ENCODE measurements around the gene NHERF1. TPM values are rescaled to one million over a fixed set of nuclear protein-coding genes. Genes with fewer than 3 reads are reported as not detected.

The NHERF1 gene
- total and polyA plus RNA-seq, 2 of the 4 experiments (the other 2 are of a cell fraction): 3.8 to 11.8 TPM

- no peak overlapping the region for H2AK9ac ChIP-seq (replicated peaks; ENCODE audit: low read depth, low read length, poor library complexity)
- H2BK20ac ChIP-seq (ENCODE audit: low read depth, low read length): no peak overlapping the region
- DNase-seq: no peak
- H3K9me1 ChIP-seq (ENCODE audit: insufficient read depth, low read length): no peaks in the 10 kb centered on the region; the same call in 1 of the 2 replicates
- no peak overlapping the region for H3K14ac ChIP-seq (replicated peaks; ENCODE audit: low read depth, low read length)
- no peak overlapping the region for H2BK120ac ChIP-seq (ENCODE audit: low read depth, low read length)
- no peaks in the 10 kb centered on the region; the same call in 1 of the 2 replicates for H3K4me1 ChIP-seq (ENCODE audit: control insufficient read depth, insufficient read depth, low read length)
- BruUV-seq (replicated peaks): no TSS peak
- H3K27me3 ChIP-seq (ENCODE audit: control insufficient read depth, insufficient read depth, low read length): no peaks in the 10 kb centered on the region
- intact Hi-C loops (cut with micrococcal nuclease) (no loop called here), dilution Hi-C loops (cut with HindIII; ENCODE audit: low sequenced_read_pairs, unreplicated experiment) (no loop called here), in situ Hi-C loops (cut with MboI; ENCODE audit: low sequenced_read_pairs) (no loop called here)
- ChIA-PET CTCF (no interaction called here), POLR2A (ENCODE audit: unreplicated experiment) (no interaction called here)
- H3K56ac ChIP-seq (ENCODE audit: extremely low read depth, insufficient read depth, low read length): no peak overlapping the region
- TF ChIP-seq RAD21 (IDR thresholded peaks at IDR 0.05; ENCODE audit: low read length): no peak
- no peak for TF ChIP-seq CHD1 (IDR thresholded peaks at IDR 0.05; ENCODE audit: low read depth, low read length)
- no peak for TF ChIP-seq MXI1 (IDR thresholded peaks at IDR 0.05; ENCODE audit: borderline replicate concordance, low read depth, low read length)
- TF ChIP-seq RFX5 (IDR thresholded peaks at IDR 0.05; ENCODE audit: low read depth, low read length): no peak
- TF ChIP-seq FOS (IDR thresholded peaks at IDR 0.05; ENCODE audit: low read depth, low read length): no peak
- TF ChIP-seq, protein P1, sequence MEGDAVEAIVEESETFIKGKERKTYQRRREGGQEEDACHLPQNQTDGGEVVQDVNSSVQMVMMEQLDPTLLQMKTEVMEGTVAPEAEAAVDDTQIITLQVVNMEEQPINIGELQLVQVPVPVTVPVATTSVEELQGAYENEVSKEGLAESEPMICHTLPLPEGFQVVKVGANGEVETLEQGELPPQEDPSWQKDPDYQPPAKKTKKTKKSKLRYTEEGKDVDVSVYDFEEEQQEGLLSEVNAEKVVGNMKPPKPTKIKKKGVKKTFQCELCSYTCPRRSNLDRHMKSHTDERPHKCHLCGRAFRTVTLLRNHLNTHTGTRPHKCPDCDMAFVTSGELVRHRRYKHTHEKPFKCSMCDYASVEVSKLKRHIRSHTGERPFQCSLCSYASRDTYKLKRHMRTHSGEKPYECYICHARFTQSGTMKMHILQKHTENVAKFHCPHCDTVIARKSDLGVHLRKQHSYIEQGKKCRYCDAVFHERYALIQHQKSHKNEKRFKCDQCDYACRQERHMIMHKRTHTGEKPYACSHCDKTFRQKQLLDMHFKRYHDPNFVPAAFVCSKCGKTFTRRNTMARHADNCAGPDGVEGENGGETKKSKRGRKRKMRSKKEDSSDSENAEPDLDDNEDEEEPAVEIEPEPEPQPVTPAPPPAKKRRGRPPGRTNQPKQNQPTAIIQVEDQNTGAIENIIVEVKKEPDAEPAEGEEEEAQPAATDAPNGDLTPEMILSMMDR (conservative IDR thresholded peaks at IDR 0.05; ENCODE audit: low read depth, low read length): no peak
- TF ChIP-seq RCOR1 (IDR thresholded peaks at IDR 0.05; ENCODE audit: insufficient replicate concordance, low read length): no peak
- TF ChIP-seq POLR2A (IDR thresholded peaks at IDR 0.05; ENCODE audit: low read depth, low read length): no peak
- TF ChIP-seq NFE2L2 (IDR thresholded peaks at IDR 0.05; ENCODE audit: low read depth, low read length): no peak
- no peak for TF ChIP-seq USF2 (IDR thresholded peaks at IDR 0.05; ENCODE audit: low read depth, low read length)
- no peak for TF ChIP-seq BHLHE40 (IDR thresholded peaks at IDR 0.05; ENCODE audit: low read depth, low read length)
- no peak for TF ChIP-seq MAFK (IDR thresholded peaks at IDR 0.05; ENCODE audit: low read depth, low read length)
- no peak for TF ChIP-seq MAZ (IDR thresholded peaks at IDR 0.05; ENCODE audit: borderline replicate concordance, low read depth, low read length)
- no peak for TF ChIP-seq ELK1 (IDR thresholded peaks at IDR 0.05; ENCODE audit: borderline replicate concordance, low read depth, low read length)
- H2AFZ ChIP-seq (replicated peaks; ENCODE audit: low read length, poor library complexity): no peak overlapping the region
- H2AK5ac ChIP-seq (ENCODE audit: low read depth, low read length): no peak overlapping the region
- H3K4ac ChIP-seq (ENCODE audit: low read depth, low read length): no peak overlapping the region
- H4K5ac ChIP-seq (ENCODE audit: low read depth, low read length): no peak overlapping the region
- no peak overlapping the region for H3K23ac ChIP-seq (ENCODE audit: low read depth, low read length)
- no peak overlapping the region for H4K91ac ChIP-seq (ENCODE audit: insufficient read depth, low read depth, low read length)
- no peak overlapping the region for H3K27ac ChIP-seq (ENCODE audit: insufficient read depth, low read length)
- H3K9me3 ChIP-seq (ENCODE audit: control insufficient read depth, insufficient read depth, low read length): no peaks in the 10 kb centered on the region
- no peak overlapping the region for H3K18ac ChIP-seq (ENCODE audit: low read depth, low read length)
- H3K79me1 ChIP-seq (ENCODE audit: low read depth in 1 of 2, low read length in 2 of 2): peaks cover 5 to 20% of the 10 kb centered on the region in 2 experiments; a peak in 3 of 4 replicates
- H4K8ac ChIP-seq (ENCODE audit: low read depth in 2 of 2, low read length in 2 of 2): no peak overlapping the region
- no peak overlapping the region; the same call in 1 of the 2 replicates for H3K9ac ChIP-seq (ENCODE audit: low read depth, low read length)
- H2BK5ac ChIP-seq (ENCODE audit: low read depth, low read length, poor library complexity, severe bottlenecking): no peak overlapping the region
- WGBS, 2 experiments (ENCODE audit: extremely low coverage in 2 of 2, insufficient read length in 1 of 2): 95% methylated on average over 4 of the region's 5 CpGs; no CpG with 5 or more reads in 1 of the 2 experiments
- H3K4me3 ChIP-seq (ENCODE audit: insufficient read depth, low read depth, low read length): no peak overlapping the region
- H4K20me1 ChIP-seq (ENCODE audit: insufficient read depth, low read length): peaks cover 6% of the 10 kb centered on the region; the same call in 1 of the 2 replicates
- no peak overlapping the region for H2BK15ac ChIP-seq (ENCODE audit: low read depth, low read length)
- no peak overlapping the region for H3K4me2 ChIP-seq (ENCODE audit: low read depth, low read length)
- no peak for ATAC-seq (ENCODE audit: low read depth)
- H3K36me3 ChIP-seq (ENCODE audit: control insufficient read depth, insufficient read depth, low read length): peaks cover 28% of the 10 kb centered on the region
Measured at GRCh38 chr17:74784125-74784810, 35.8 kb downstream of the NHERF1 start.
